HG02870 (cell line): Measurements from ENCODE around the gene CYP11A1.
"Not testable (repeated sequence)": the region's sequence is repeated elsewhere in the genome, so short reads cannot be mapped to it uniquely, and the experiment has no call there.

Source experiments
- ATAC-seq: cut with Tn5 transposase; IDR thresholded peaks from one replicate; pipeline ENCODE4 v1.9.1; 2021; ENCODE audit warnings: mild to moderate bottlenecking, moderate library complexity; ENCODE audit not compliant: unreplicated experiment

Gene CYP11A1

GRCh38 chr15:74376226-74376625 lies 8.8 kb upstream of the CYP11A1 start:
- ATAC-seq = no peak

DNA sequence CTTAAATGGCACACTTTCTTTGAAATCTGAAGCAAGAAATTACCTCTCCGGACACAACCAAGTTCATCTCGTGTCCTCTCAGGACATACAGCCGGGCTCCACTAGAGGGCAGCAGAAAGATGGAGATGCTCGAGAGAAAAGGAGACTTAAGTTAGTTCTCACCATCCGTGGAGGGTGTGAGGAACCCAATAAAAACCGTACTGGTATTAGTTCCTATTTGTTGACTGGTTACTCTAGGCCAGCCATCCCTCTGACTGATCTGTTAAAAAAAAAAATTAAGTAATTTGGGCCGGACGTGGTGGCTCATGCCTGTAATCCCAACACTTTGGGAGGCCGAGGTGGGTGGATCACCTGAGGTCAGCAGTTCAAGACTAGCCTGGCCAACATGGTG lies 7.9 kb upstream of the CYP11A1 start:
- ATAC-seq = no peak

- no peak for ATAC-seq
Measured at GRCh38 chr15:74374648-74375302, 7.3 kb upstream of the CYP11A1 start.

DNA sequence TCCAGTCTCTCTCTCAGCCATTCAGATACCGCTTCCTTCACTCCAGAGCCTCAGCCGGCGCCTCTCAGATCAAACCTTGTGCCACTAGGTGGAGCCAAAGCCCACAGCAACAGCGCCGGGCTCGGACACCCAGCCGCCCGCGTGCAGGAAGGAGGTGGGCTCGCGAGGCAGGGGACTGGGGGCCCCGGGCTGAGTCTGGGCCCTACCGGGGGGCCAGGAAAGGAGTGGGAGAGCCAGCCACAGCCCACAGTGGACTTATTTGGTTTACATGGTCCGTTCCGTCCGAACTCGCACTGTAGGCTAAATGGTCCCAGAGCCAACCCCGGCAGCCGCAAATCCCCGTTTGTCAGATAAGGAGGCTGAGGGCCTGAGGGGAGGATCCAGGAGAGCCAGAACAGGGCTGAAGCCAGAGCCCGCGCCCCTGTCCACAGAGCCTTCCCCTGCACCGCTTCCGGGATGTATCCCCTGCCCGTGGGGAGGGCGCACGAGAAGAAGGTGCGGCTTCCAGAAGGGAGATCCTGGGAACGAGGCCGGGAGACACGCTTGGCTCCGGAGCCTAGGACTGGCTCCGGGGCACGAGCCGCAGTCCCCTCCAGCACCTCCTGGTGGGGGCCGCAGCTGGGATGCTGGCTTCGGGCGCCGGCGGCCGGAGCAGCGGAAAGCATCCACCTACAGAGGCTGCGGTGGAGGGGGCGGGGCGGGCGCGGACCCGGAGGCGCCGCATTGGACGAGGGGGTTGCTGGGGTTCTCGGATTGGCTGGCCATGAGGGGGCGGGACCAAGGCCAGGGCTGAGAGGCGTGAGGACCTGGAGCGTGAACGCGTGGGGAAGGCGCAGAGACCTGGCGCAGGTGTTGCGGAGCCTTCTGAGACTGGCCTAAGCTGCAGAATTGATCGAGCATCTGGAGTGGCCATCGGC lies 6.5 kb upstream of the CYP11A1 start:
- peak; percentile 72 for ATAC-seq

DNA sequence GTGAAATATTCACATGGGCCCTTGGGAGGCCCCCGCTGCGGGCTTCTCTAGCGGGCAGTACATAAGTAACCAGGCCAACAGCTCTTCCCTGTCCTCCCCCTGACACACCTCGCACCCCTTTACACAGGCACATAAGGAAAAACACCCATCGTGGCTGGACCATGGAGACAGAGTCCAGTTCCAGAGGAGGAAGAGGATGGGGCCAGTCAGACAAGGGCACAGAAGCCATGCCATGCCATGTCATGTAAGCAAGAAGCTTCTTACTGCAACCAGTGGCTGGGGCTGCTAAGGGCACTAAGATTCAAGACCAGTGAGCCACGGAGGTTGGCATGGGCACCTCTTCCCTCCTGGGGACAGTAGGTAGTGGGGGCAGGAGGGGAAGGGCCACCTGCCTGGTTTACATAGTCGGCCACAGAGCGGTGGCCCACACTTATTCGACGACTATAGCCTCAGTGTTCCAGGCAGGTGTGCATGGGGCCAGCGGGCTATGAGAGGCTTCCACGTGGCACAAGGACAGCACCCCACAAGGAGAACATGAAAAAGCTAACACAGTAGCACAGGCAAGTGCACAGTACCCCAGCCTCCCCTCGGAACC lies 5.7 kb upstream of the CYP11A1 start:
- ATAC-seq = no peak

- no peak for ATAC-seq
Measured at GRCh38 chr15:74370471-74370870, 3.0 kb upstream of the CYP11A1 start.

- ATAC-seq = no peak
Measured at GRCh38 chr15:74369756-74370155, 2.3 kb upstream of the CYP11A1 start.

- ATAC-seq = no peak
Measured at GRCh38 chr15:74369084-74369745, 1.8 kb upstream of the CYP11A1 start.

GRCh38 chr15:74368121-74368520 lies 675 bp upstream of the CYP11A1 start:
- ATAC-seq = no peak

- ATAC-seq = no peak
Measured at GRCh38 chr15:74365598-74366445, 1.6 kb downstream of the CYP11A1 start.

DNA sequence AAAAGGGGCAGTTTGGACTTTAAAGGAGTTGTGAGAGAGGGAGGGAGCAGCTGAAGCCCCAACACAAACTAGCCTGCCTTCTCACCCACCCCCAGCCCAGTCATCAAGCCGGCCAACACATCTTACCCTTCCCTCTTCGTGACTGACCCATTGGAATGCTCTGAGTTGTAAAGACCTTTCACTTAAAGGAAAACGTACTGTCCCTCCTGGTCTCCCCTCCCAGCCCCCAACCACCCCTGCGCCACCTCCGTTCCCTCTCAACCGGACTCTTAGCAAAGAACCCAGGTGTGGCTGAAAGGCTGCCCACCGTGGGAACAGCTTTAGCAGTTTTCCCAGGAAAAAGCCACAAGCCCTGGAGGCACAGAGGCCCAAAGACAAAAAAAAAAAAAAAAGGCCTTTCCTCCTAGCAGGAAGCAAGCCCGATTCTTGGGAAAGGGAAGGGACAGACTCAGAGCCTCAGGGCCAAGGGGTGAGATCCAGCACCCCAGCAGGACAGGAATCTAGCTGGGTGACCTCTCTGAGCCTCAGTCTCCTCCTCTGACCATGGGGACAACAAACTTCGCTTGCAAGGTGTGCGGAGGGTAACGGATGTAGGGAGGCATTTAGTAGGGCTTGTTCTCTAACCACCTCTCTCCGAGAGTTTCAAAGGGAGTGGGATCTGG lies 2.4 kb downstream of the CYP11A1 start:
- no peak for ATAC-seq

GRCh38 chr15:74362482-74362881 lies 5.0 kb downstream of the CYP11A1 start:
- ATAC-seq = no peak

DNA sequence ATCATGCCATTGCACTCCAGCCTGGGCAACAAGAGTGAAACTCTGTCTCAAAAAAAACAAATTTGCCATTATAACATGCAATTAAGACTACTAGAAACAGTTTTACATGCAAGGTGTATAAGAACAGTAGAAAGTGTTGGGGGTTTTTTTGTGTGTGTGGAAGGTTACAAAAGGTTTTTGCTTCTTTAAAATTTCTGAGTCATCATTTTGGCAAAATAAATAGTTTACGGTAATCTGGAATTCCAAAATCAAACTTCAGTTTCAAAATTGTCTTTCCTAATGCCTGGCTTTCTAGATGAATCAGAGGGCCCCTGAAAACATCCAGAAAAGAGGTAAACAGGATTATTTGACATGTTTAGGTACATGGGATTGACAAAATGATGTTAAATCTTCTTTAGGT lies 6.6 kb downstream of the CYP11A1 start:
- not testable (repeated sequence) for ATAC-seq

- not testable (repeated sequence) for ATAC-seq
Measured at GRCh38 chr15:74359376-74359775, 8.1 kb downstream of the CYP11A1 start.

DNA sequence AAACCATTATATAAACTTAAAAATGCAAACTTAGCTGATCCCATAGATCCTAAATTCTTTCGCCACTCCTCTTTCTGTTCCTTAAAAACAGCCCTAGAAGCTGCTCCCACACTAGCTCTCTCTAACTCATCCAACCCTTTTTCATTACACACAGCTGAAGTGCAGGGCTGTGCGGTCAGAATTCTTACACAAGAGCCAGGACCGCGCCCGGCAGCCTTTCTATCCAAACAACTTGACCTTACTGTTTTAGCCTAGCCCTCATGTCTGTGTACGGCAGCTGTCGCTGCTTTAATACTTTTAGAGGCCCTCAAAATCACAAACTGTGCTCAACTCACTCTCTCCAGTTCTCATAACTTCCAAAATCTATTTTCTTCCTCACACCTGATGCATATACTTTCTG lies 9.9 kb downstream of the CYP11A1 start:
- not testable (repeated sequence) for ATAC-seq

- ATAC-seq = not testable (repeated sequence)
Measured at GRCh38 chr15:74356050-74356449, 11.4 kb downstream of the CYP11A1 start.

DNA sequence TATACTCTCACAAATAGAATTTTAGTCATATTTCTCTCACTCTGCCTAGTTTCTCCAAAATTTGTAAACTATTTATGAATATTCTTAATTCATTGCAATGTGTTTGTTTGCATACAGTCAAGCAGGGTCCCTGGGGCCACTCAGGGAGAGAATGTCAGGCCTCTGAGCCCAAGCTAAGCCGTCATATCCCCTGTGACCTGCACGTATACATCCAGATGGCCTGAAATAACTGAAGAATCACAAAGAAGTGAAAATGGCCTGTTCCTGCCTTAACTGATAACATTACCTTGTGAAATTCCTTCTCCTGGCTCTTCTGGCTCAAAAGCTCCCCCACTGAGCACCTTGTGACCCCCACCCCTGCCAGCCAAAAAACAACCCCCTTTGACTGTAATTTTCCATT lies 13.5 kb downstream of the CYP11A1 start:
- not testable (repeated sequence) for ATAC-seq

DNA sequence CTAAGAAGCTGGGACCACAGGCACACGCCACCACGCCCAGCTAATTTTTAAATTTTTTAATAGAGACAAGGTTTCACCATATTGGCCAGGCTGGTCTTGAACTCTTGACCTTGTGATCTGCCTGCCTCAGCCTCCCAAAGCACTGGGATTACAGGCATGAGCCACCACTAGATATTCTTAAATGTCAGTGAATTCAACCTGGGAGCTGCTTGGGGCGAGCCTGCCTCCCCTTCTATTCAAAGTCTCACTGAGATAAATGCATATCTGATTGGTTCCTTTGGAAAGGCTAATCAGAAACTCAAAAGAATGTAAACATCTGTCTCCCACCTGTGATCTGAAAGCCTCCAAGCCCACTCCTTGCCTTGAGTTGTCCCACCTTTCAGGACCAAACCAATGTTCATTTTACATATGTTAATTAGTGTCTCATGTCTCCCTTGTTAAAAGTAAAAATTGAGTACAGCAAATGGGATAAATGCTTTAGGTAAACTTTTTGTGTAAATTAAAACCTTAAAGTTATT lies 15.0 kb downstream of the CYP11A1 start:
- no peak for ATAC-seq

- ATAC-seq = no peak
Measured at GRCh38 chr15:74351670-74352069, 15.8 kb downstream of the CYP11A1 start.
